Astrocyte of the cerebellum (primary cell): ENCODE results near the gene KRTAP10-5.
"Not testable (repeated sequence)": the region's sequence is repeated elsewhere in the genome, so short reads cannot be mapped to it uniquely, and the experiment has no call there.

Source experiments
- DNase-seq: peaks from one replicate; pipeline ENCODE4 v3.0.0-alpha.2; 2011; ENCODE audit warnings: low read depth
- H3K4me3 ChIP-seq: 2 replicates; pipeline ENCODE4 v1.5.1; 2011; ENCODE audit warnings: mild to moderate bottlenecking, low read depth, low read length, moderate library complexity
- in situ Hi-C: cut with HindIII; loops from 2 replicates; pipeline ENCODE4 v1.10.0; 2017; ENCODE audit warnings: low sequenced_read_pairs
- TF ChIP-seq, protein P1 (sequence below): IDR thresholded peaks from 2 replicates; pipeline ENCODE4 v1.5.1; 2012; ENCODE audit warnings: low read length, low read depth, moderate library complexity, mild to moderate bottlenecking; ENCODE audit errors: missing control alignments

The KRTAP10-5 gene

GRCh38 chr21:44614961-44615391 lies 34.6 kb upstream of the KRTAP10-5 start:
- no peak overlapping the region for H3K4me3 ChIP-seq
- DNase-seq, result no peak
- in situ Hi-C loops, result no loop called here
- TF ChIP-seq, protein P1, sequence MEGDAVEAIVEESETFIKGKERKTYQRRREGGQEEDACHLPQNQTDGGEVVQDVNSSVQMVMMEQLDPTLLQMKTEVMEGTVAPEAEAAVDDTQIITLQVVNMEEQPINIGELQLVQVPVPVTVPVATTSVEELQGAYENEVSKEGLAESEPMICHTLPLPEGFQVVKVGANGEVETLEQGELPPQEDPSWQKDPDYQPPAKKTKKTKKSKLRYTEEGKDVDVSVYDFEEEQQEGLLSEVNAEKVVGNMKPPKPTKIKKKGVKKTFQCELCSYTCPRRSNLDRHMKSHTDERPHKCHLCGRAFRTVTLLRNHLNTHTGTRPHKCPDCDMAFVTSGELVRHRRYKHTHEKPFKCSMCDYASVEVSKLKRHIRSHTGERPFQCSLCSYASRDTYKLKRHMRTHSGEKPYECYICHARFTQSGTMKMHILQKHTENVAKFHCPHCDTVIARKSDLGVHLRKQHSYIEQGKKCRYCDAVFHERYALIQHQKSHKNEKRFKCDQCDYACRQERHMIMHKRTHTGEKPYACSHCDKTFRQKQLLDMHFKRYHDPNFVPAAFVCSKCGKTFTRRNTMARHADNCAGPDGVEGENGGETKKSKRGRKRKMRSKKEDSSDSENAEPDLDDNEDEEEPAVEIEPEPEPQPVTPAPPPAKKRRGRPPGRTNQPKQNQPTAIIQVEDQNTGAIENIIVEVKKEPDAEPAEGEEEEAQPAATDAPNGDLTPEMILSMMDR, result no peak

DNA sequence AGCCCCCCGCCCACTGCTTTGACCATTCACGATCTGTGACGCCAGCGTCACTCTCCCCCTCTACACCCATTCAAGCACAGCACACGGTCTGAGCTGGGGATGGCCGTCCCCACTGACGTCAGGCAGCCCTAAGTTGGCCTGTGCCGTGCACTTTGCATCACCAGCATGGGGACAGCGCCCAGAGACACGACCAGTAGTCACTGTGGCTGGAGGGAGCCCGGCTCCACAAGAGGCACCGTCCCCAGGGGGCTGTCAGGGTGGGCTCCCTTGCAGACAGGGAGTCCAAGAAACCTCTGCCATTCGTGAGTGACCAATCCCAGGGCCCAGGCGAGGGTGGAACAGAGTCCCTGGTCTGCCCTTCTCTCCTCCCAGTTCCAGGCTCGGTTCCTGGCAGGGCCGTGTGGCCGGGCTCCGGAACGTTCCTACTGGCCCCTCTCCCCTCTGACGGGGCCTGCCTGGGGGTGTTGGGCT lies 33.8 kb upstream of the KRTAP10-5 start:
- no peak overlapping the region for H3K4me3 ChIP-seq
- no peak for DNase-seq
- in situ Hi-C loops, result no loop called here
- TF ChIP-seq, protein P1, result no peak

GRCh38 chr21:44613386-44614155 lies 33.2 kb upstream of the KRTAP10-5 start:
- no peak for DNase-seq
- in situ Hi-C loops, result no loop called here
- TF ChIP-seq, protein P1, result no peak
- no peak overlapping the region for H3K4me3 ChIP-seq

- H3K4me3 ChIP-seq, result no peak overlapping the region
- TF ChIP-seq, protein P1, result no peak
- in situ Hi-C loops, result no loop called here
- no peak for DNase-seq
These were observed 32.3 kb upstream of the KRTAP10-5 start for GRCh38 chr21:44612669-44613229.

DNA sequence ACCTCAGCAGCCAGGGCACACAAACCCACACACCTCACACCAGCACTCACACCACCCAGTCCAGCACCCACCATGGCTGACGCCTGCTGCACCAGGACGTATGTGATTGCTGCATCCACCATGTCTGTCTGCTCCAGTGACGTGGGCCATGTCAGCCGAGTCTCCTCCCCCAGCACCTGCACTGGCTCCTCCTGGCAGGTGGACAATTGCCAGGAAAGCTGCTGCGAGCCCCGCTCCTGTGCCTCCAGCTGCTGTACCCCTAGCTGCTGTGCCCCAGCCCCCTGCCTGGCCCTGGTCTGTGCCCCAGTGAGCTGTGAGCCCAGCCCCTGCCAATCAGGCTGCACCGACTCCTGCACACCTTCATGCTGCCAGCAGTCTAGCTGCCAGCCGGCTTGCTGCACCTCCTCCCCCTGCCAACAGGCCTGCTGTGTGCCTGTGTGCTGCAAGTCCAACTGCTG lies 31.7 kb upstream of the KRTAP10-5 start, which contains the start of gene KRTAP10-8:
Gene KRTAP10-8 (plus strand): TSS at position 51 of the 458 bp plus-strand sequence. CDS start 22 bp downstream, at position 73.
- DNase-seq, result no peak
- TF ChIP-seq, protein P1, result no peak
- no peak within 1 kb of the TSS for H3K4me3 ChIP-seq
- in situ Hi-C loops, result no loop called here

GRCh38 chr21:44611551-44611950 lies 31.1 kb upstream of the KRTAP10-5 start:
- DNase-seq, result no peak
- no peak overlapping the region for H3K4me3 ChIP-seq
- TF ChIP-seq, protein P1, result no peak
- in situ Hi-C loops, result no loop called here

DNA sequence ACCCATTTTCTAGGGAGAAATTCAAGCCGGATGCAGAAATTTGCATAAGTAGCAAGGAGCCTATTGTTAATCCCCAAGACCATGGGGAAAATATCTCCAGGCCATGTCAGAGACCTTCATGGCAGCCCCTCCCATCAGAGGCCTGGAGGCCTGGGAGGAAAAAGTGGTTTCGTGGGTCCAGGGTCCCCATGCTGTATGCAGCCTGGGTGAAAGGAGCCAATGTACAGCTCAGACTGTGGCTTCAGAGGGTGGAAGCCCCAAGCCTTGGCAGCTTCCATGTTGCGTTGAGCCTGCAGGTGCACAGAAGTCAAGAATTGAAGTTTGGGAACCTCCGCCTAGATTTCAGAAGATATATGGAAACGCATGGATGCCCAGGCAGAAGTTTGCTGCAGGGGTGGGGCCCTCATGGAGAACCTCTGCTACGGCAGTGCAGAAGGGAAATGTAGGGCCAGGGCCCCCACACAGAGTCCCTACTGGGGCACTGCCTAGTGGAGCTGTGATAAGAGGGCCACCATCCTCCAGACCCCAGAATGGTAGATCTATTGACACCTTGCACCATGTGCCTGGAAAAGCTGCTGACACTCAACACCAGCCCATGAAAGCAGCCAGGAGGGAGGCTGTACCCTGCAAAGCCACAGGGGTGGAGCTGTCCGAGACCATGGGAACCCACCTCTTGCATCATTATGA lies 29.9 kb upstream of the KRTAP10-5 start:
- in situ Hi-C loops, result not testable (repeated sequence)

More for the DNA sequence above, 29.9 kb upstream of the KRTAP10-5 start:
- DNase-seq, H3K4me3 ChIP-seq: not testable (repeated sequence)
